Measurements from ENCODE around the gene CERS1.
A peak's percentile ranks its signal among the peaks of the same experiment; 100 is the strongest.

CERS1 gene

GRCh38 chr19:18840288-18841267, 55.4 kb downstream of the CERS1 start:
- no peak for DNase-seq (ENCODE audit: low read depth in 1 of 2, low spot score in 1 of 2)

GRCh38 chr19:18839465-18840287, 56.3 kb downstream of the CERS1 start:
- DNase-seq (ENCODE audit: low read depth in 1 of 2, low spot score in 1 of 2): no peak

GRCh38 chr19:18834644-18834984, 61.3 kb downstream of the CERS1 start:
- DNase-seq (ENCODE audit: low read depth in 1 of 2, low spot score in 1 of 2): no peak

- no peak for DNase-seq (ENCODE audit: low read depth in 1 of 2, low spot score in 1 of 2)
These were observed 61.9 kb downstream of the CERS1 start for GRCh38 chr19:18833849-18834643.

- DNase-seq (ENCODE audit: low read depth in 1 of 2, low spot score in 1 of 2): no peak
These were observed 62.8 kb downstream of the CERS1 start for GRCh38 chr19:18833141-18833476.

GRCh38 chr19:18832306-18833140, 63.4 kb downstream of the CERS1 start:
- no peak for DNase-seq (ENCODE audit: low read depth in 1 of 2, low spot score in 1 of 2)

- peak; percentile 93 for DNase-seq (ENCODE audit: low read depth in 1 of 2, low spot score in 1 of 2)
These were observed 64.2 kb downstream of the CERS1 start, which contains the start of gene UPF1 for GRCh38 chr19:18831524-18832305. Gene UPF1, plus strand, starts transcription at chr19:18831959. Its CDS starts 251 bp downstream, at chr19:18832210.

- no peak for DNase-seq (ENCODE audit: low read depth in 1 of 2, low spot score in 1 of 2)
These were observed 65.5 kb downstream of the CERS1 start for GRCh38 chr19:18830488-18830887.

GRCh38 chr19:18828786-18829185, 67.2 kb downstream of the CERS1 start:
- no peak for DNase-seq (ENCODE audit: low read depth in 1 of 2, low spot score in 1 of 2)
